Measurements from ENCODE around the gene PRLR.

DNA sequence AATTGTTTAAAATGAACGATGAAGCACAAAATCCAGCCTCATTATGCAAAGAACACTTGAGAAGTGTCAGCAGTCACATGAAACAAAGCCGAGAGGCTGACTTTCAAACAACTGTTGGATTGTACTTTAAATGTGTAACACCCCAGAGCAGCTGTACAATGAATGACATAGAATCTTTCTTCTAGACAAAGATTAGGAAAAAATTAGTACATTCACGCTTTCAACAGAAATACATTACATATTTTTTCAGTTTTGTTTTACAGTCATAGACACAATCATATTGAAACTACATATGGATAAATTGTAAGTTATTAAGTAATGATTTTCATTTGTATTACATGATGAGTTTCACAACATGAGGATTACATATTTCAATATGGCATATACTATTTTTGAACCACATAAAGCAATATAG lies 171.9 kb downstream of the PRLR start:
- TF ChIP-seq, protein P1, sequence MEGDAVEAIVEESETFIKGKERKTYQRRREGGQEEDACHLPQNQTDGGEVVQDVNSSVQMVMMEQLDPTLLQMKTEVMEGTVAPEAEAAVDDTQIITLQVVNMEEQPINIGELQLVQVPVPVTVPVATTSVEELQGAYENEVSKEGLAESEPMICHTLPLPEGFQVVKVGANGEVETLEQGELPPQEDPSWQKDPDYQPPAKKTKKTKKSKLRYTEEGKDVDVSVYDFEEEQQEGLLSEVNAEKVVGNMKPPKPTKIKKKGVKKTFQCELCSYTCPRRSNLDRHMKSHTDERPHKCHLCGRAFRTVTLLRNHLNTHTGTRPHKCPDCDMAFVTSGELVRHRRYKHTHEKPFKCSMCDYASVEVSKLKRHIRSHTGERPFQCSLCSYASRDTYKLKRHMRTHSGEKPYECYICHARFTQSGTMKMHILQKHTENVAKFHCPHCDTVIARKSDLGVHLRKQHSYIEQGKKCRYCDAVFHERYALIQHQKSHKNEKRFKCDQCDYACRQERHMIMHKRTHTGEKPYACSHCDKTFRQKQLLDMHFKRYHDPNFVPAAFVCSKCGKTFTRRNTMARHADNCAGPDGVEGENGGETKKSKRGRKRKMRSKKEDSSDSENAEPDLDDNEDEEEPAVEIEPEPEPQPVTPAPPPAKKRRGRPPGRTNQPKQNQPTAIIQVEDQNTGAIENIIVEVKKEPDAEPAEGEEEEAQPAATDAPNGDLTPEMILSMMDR (IDR thresholded peaks at IDR 0.05; ENCODE audit: low read depth, low read length, poor library complexity, severe bottlenecking) = no peak
- TF ChIP-seq EZH2phosphoT487 (IDR thresholded peaks at IDR 0.05; ENCODE audit: borderline replicate concordance, low read length) = no peak

Measured in DOHH2 (cell line).